NCI-H2107 treated with DMSO at 0.1 percent for 48 hours (cell line): Measurements from ENCODE around the gene SH2B3.

ENCODE experiments used
- DNase-seq: peaks from one replicate; lab custom pipeline; 2025; ENCODE audit not compliant: unreplicated experiment; lab: John Stamatoyannopoulos, UW

Gene SH2B3

GRCh38 chr12:111427417-111428074 is 21.8 kb downstream of the SH2B3 start:
- DNase-seq, result no peak

- no peak for DNase-seq
Observed at GRCh38 chr12:111428081-111428727, 22.5 kb downstream of the SH2B3 start.

- DNase-seq, result no peak
Observed at GRCh38 chr12:111428728-111429175, 23.0 kb downstream of the SH2B3 start.

GRCh38 chr12:111429828-111430432 is 24.2 kb downstream of the SH2B3 start:
- no peak for DNase-seq

GRCh38 chr12:111430433-111431353 is 25.0 kb downstream of the SH2B3 start:
- DNase-seq, result no peak

GRCh38 chr12:111431772-111432171 is 26.0 kb downstream of the SH2B3 start:
- DNase-seq, result no peak

GRCh38 chr12:111434049-111434448 is 28.3 kb downstream of the SH2B3 start:
- DNase-seq, result no peak

GRCh38 chr12:111434680-111435338 is 29.1 kb downstream of the SH2B3 start:
- peak; percentile 15 for DNase-seq

GRCh38 chr12:111435661-111436201 is 30.0 kb downstream of the SH2B3 start:
- no peak for DNase-seq

- no peak for DNase-seq
Observed at GRCh38 chr12:111436266-111436665, 30.5 kb downstream of the SH2B3 start.

- no peak for DNase-seq
Observed at GRCh38 chr12:111436811-111437210, 31.1 kb downstream of the SH2B3 start.

- no peak for DNase-seq
Observed at GRCh38 chr12:111437816-111438454, 32.2 kb downstream of the SH2B3 start.

- peak; percentile 32 for DNase-seq
Observed at GRCh38 chr12:111438481-111438880, 32.8 kb downstream of the SH2B3 start.

- DNase-seq, result no peak
Observed at GRCh38 chr12:111439657-111440151, 34.0 kb downstream of the SH2B3 start.

GRCh38 chr12:111440152-111440551 is 34.4 kb downstream of the SH2B3 start:
- DNase-seq, result no peak

- no peak for DNase-seq
Observed at GRCh38 chr12:111440631-111441030, 34.9 kb downstream of the SH2B3 start.

- DNase-seq, result no peak
Observed at GRCh38 chr12:111441107-111441928, 35.6 kb downstream of the SH2B3 start.

- DNase-seq, result no peak
Observed at GRCh38 chr12:111442301-111443045, 36.8 kb downstream of the SH2B3 start.
